OCI-LY7 (cell line): Measurements from ENCODE around the gene CD6. TPM values are rescaled to one million over a fixed set of nuclear protein-coding genes. Genes with fewer than 3 reads are reported as not detected.
A peak's percentile ranks its signal among the peaks of the same experiment; 100 is the strongest.

Experiments
- BruUV-seq: library from RNA; stranded (reverse); fragments of 400-500 nt; replicated peaks from 2 replicates; lab custom pipeline; 2021; lab: Mats Ljungman, UMichigan
- CTCF ChIA-PET: fragments of 300-600 bp; sonication (Branson Sonifier 250); formaldehyde crosslinking; loops from one replicate; lab custom pipeline; 2022; ENCODE audit warnings: antibody characterized with exemption; ENCODE audit not compliant: unreplicated experiment; lab: Charles Lee
- POLR2A ChIA-PET: fragments of 300-600 bp; sonication (Branson Sonifier 250); formaldehyde crosslinking; loops from one replicate; lab custom pipeline; 2022; ENCODE audit warnings: antibody characterized with exemption; lab: Charles Lee
- DNase-seq: peaks from one replicate; pipeline ENCODE4 v3.0.0-alpha.2; 2015; ENCODE audit warnings: low spot score
- H2AFZ ChIP-seq: fragments of 200-600 bp; sonication (generic), shearing (Covaris generic); 2 replicates; pipeline ENCODE4 v1.6.1; 2014; ENCODE audit warnings: mild to moderate bottlenecking, antibody characterized with exemption, low read length, moderate library complexity
- H3K27ac ChIP-seq: fragments of 200-600 bp; sonication (generic); 2 replicates; pipeline ENCODE4 v1.5.1; 2014; ENCODE audit warnings: mixed run types, low read depth, mild to moderate bottlenecking, moderate library complexity, low read length, inconsistent platforms; ENCODE audit not compliant: poor library complexity, severe bottlenecking
- H3K36me3 ChIP-seq: fragments of 200-600 bp; sonication (generic); 2 replicates; pipeline ENCODE4 v1.6.1; 2014; ENCODE audit warnings: mild to moderate bottlenecking, antibody characterized with exemption, low read length, moderate library complexity, mixed read lengths; ENCODE audit not compliant: insufficient read depth
- H3K4me1 ChIP-seq: fragments of 200-600 bp; sonication (generic); 2 replicates; pipeline ENCODE4 v1.5.1; 2014; ENCODE audit warnings: mild to moderate bottlenecking, low read length; ENCODE audit not compliant: insufficient read depth, poor library complexity, severe bottlenecking
- H3K4me2 ChIP-seq: fragments of 200-600 bp; sonication (generic); 2 replicates; pipeline ENCODE4 v1.6.1; 2014; ENCODE audit warnings: mild to moderate bottlenecking, low read length
- H3K4me3 ChIP-seq: fragments of 200-600 bp; sonication (generic); 2 replicates; pipeline ENCODE4 v1.5.1; 2014; ENCODE audit warnings: mild to moderate bottlenecking, low read depth, low read length; ENCODE audit not compliant: poor library complexity, severe bottlenecking
- H3K79me2 ChIP-seq: fragments of 200-600 bp; sonication (generic); 2 replicates; pipeline ENCODE4 v1.6.1; 2016; ENCODE audit warnings: low read depth, mild to moderate bottlenecking, low read length, moderate library complexity, mixed read lengths; ENCODE audit not compliant: insufficient read depth
- H3K9me2 ChIP-seq: fragments of 200-600 bp; sonication (generic); 2 replicates; pipeline ENCODE4 v1.6.1; 2016; ENCODE audit warnings: mild to moderate bottlenecking, low read length, mixed read lengths; ENCODE audit not compliant: insufficient read depth
- H3K9me3 ChIP-seq: fragments of 200-600 bp; sonication (generic); 2 replicates; pipeline ENCODE4 v1.6.1; 2014; ENCODE audit warnings: mild to moderate bottlenecking, mixed run types, low read length, mixed read lengths
- H4K20me1 ChIP-seq: fragments of 200-600 bp; sonication (generic); 2 replicates; pipeline ENCODE4 v1.6.1; 2014; ENCODE audit warnings: mild to moderate bottlenecking, antibody characterized with exemption, low read length, moderate library complexity, mixed read lengths; ENCODE audit not compliant: insufficient read depth
- CTCF ChIP-seq: fragments of 200-600 bp; sonication (generic); conservative IDR thresholded peaks from 2 replicates; pipeline ENCODE4 v1.5.1; 2014; ENCODE audit warnings: mild to moderate bottlenecking, antibody characterized with exemption, low read length, moderate library complexity, mixed read lengths
- EZH2phosphoT487 ChIP-seq: fragments of 200-600 bp; sonication (generic); IDR thresholded peaks from 2 replicates; pipeline ENCODE4 v1.6.1; 2018; ENCODE audit warnings: low read depth, borderline replicate concordance, mild to moderate bottlenecking, mixed run types, antibody characterized with exemption, low read length, moderate library complexity, mixed read lengths
- intact Hi-C: fragments of 100-400 bp; cut with micrococcal nuclease; formaldehyde crosslinking; loops from one replicate; pipeline ENCODE4 v1.10.0; 2022; ENCODE audit not compliant: unreplicated experiment
- total RNA-seq, 2 experiments: library from RNA; depleted of rRNA in 1 of 2; stranded (reverse); fragments of >200 nt in 1 of 2; shearing (Covaris generic) in 1 of 2; gene quantifications; 2 replicates each; pipeline ENCODE4 v1.2.3, GENCODE V29; 2014 to 2022

The CD6 gene
- total RNA-seq, 2 experiments from 2014 or later, result not detected

GRCh38 chr11:60925868-60926267, 45.6 kb upstream of the CD6 start:
- H3K4me2 ChIP-seq, result peak overlapping the region; percentile 56
- no TSS peak for BruUV-seq
- H3K27ac ChIP-seq, result no peak overlapping the region
- intact Hi-C loops, result loop anchor here (1.0 kb wide), 1 partner anchor 11 kb away; no protein-coding TSS in a partner anchor
- peaks cover 29% of the 10 kb centered on the region for H3K4me1 ChIP-seq
- no peaks in the 10 kb centered on the region for H3K9me2 ChIP-seq
- H3K79me2 ChIP-seq, result no peaks in the 10 kb centered on the region
- H2AFZ ChIP-seq, result no peak overlapping the region
- CTCF ChIA-PET, result no interaction called here
- TF ChIP-seq EZH2phosphoT487, result no peak
- TF ChIP-seq CTCF, result peak; percentile 36; the same call in 1 of the 2 replicates
- no peaks in the 10 kb centered on the region for H4K20me1 ChIP-seq
- DNase-seq, result no peak
- H3K9me3 ChIP-seq, result no peaks in the 10 kb centered on the region
- POLR2A ChIA-PET, result interaction anchor here (0.5 kb wide), 1 partner anchor 36 kb away, joined by 3 read pairs; no protein-coding TSS in a partner anchor
- no peak overlapping the region for H3K4me3 ChIP-seq
- peaks cover 29% of the 10 kb centered on the region for H3K36me3 ChIP-seq

- Histone ChIP-seq H3K9me3 (no peaks in the 10 kb centered on the region), H2AFZ (no peak overlapping the region), H3K4me3 (no peak overlapping the region), H4K20me1 (no peaks in the 10 kb centered on the region), H3K36me3 (peaks cover 22% of the 10 kb centered on the region), H3K4me2 (no peak overlapping the region), H3K9me2 (no peaks in the 10 kb centered on the region), H3K79me2 (no peaks in the 10 kb centered on the region), H3K4me1 (peaks cover 35% of the 10 kb centered on the region), H3K27ac (no peak overlapping the region)
- intact Hi-C loops, result no loop called here
- TF ChIP-seq EZH2phosphoT487 (no peak), CTCF (no peak)
- no peak for DNase-seq
- BruUV-seq, result no TSS peak
- ChIA-PET CTCF (interaction anchor here (1.0 kb wide), 1 partner anchor 11 kb away, joined by 4 read pairs; no protein-coding TSS in a partner anchor), POLR2A (interaction anchor here (0.7 to 1.4 kb wide), 2 partner anchors 13 to 188 kb away, joined by 3 to 5 read pairs; partner anchors contain the start of gene TMEM109)
These were observed 45.0 kb upstream of the CD6 start for GRCh38 chr11:60926500-60926899.

- POLR2A ChIA-PET, result interaction anchor here (0.7 to 1.4 kb wide), 2 partner anchors 14 to 187 kb away, joined by 3 to 5 read pairs; partner anchors contain the start of gene TMEM109
- Histone ChIP-seq H3K79me2 (no peaks in the 10 kb centered on the region), H3K36me3 (peaks cover 16% of the 10 kb centered on the region), H3K9me2 (no peaks in the 10 kb centered on the region), H3K4me1 (peaks cover 41% of the 10 kb centered on the region), H4K20me1 (no peaks in the 10 kb centered on the region), H3K9me3 (no peaks in the 10 kb centered on the region), H2AFZ (no peak overlapping the region), H3K27ac (no peak overlapping the region), H3K4me2 (no peak overlapping the region), H3K4me3 (no peak overlapping the region)
- CTCF ChIA-PET, result interaction anchor here (1.0 kb wide), 1 partner anchor 12 kb away, joined by 4 read pairs; no protein-coding TSS in a partner anchor
- DNase-seq, result no peak
- intact Hi-C loops, result no loop called here
- TF ChIP-seq CTCF (no peak), EZH2phosphoT487 (no peak)
- no TSS peak for BruUV-seq
These were observed 44.4 kb upstream of the CD6 start for GRCh38 chr11:60927061-60927592.
